NCI-H524 treated with DMSO at 0.1 percent for 48 hours (cell line): Measurements from ENCODE around the gene TBC1D24.

Experiments
- DNase-seq: peaks from one replicate; lab custom pipeline; 2025; lab: John Stamatoyannopoulos, UW

TBC1D24 gene

GRCh38 chr16:2483939-2484897 lies 9.3 kb downstream of the TBC1D24 start:
- no peak for DNase-seq

- no peak for DNase-seq
These were observed 10.1 kb downstream of the TBC1D24 start for GRCh38 chr16:2484898-2485508.

- no peak for DNase-seq
These were observed 11.0 kb downstream of the TBC1D24 start for GRCh38 chr16:2485811-2486507.

- no peak for DNase-seq
These were observed 12.0 kb downstream of the TBC1D24 start for GRCh38 chr16:2486645-2487516.

GRCh38 chr16:2487517-2487842 lies 12.6 kb downstream of the TBC1D24 start:
- no peak for DNase-seq

- no peak for DNase-seq
These were observed 13.1 kb downstream of the TBC1D24 start for GRCh38 chr16:2487903-2488531.

- DNase-seq, result no peak
These were observed 14.7 kb downstream of the TBC1D24 start for GRCh38 chr16:2489581-2489980.

GRCh38 chr16:2490190-2491105 lies 15.5 kb downstream of the TBC1D24 start:
- DNase-seq, result peak; percentile 17

- no peak for DNase-seq
These were observed 17.4 kb downstream of the TBC1D24 start for GRCh38 chr16:2492292-2492691.

- no peak for DNase-seq
These were observed 18.7 kb downstream of the TBC1D24 start for GRCh38 chr16:2493605-2494004.

GRCh38 chr16:2494616-2495015 lies 19.7 kb downstream of the TBC1D24 start:
- DNase-seq, result no peak

- DNase-seq, result no peak
These were observed 20.1 kb downstream of the TBC1D24 start for GRCh38 chr16:2495041-2495440.

GRCh38 chr16:2496223-2497115 lies 21.5 kb downstream of the TBC1D24 start:
- DNase-seq, result no peak

GRCh38 chr16:2497116-2497630 lies 22.2 kb downstream of the TBC1D24 start:
- DNase-seq, result no peak

- no peak for DNase-seq
These were observed 23.0 kb downstream of the TBC1D24 start for GRCh38 chr16:2497695-2498484.

- no peak for DNase-seq
These were observed 23.8 kb downstream of the TBC1D24 start for GRCh38 chr16:2498531-2499253.

- DNase-seq, result no peak
These were observed 24.5 kb downstream of the TBC1D24 start for GRCh38 chr16:2499454-2499853.
